Measurements from ENCODE around the gene KLHL24.
"Not testable (repeated sequence)": the region's sequence is repeated elsewhere in the genome, so short reads cannot be mapped to it uniquely, and the experiment has no call there.

KLHL24 gene

DNA sequence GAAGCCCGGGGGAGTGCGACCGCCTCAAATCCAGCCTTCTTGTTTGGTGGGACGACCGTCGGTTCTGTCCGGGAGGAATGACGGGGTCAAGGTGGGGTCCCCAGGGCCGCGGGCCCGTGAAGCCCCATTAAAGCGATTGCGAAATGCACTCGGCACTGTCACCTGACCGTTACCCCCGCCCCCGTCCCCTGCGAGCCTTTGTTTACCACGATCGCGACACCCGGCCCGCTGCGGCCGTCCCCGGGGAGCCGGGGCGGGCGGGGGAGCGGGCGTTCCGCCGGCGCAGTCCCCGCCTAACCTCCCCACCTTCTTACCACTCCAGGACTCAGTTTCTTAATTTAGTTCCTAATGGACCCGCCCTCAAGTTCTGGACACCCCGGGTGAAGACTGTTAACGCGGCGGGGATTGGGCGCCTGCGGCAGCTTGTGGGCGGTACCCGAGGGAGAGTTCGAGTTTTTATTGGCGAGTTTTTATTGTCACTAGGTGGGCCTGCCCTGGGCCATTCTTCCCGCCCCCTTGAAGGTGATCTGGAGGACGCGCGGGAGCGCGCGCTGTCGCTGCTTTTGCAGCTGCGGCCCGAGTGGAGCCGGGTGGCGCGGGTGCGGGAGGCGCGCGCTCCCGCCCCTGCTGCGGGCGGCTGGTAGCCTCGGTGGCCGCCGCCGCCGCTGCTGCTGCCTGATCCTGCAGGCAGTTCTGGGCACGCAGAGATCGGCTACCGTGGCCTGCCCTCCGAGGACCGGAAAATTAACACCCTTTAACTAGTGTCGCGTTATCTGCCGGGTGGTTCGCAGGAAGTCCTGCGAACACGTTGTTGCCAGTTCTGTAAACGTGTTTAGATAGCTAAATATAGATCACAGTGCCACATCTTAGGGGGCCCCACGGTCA is 1.0 kb downstream of the KLHL24 start:
- DNase-seq (ENCODE audit: low spot score) = peak; percentile 91

DNA sequence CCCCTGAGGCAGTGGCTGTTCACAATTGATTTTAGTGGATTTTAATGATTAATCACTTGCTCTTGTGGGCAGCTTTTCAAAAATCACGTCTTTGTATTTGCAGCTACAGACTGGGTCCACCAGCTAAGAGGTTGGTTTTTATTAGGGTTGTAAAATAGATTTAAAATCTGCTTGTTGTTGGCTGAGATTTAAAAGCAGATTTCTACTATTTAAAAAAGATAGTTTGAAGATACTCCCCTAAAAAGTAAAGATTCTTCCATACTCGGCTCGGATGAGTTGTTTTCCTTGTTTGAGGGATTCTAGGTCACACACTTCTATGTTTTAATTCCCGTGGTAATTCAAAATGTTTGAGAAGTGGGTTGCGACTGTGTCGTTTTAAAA is 1.7 kb downstream of the KLHL24 start:
- DNase-seq (ENCODE audit: low spot score) = no peak

DNA sequence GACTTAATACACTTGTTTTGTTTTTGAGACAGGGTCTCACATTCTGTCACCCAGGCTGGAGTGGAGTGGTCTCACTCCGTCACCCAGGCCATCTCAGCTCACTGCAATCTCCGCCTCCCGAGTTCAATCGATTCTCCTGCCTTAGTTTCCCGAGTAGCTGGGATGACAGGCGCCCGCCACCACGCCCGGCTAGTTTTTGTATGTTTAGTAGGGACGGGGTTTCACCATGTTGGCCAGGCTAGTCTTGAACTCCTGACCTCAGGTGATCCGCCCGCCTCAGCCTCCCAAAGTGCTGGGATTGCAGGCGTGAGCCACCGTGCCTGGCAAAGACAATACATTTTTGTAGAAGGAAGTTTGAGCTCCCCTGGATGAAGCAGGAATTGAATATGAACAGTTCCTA is 2.2 kb downstream of the KLHL24 start:
- DNase-seq (ENCODE audit: low spot score) = not testable (repeated sequence)

DNA sequence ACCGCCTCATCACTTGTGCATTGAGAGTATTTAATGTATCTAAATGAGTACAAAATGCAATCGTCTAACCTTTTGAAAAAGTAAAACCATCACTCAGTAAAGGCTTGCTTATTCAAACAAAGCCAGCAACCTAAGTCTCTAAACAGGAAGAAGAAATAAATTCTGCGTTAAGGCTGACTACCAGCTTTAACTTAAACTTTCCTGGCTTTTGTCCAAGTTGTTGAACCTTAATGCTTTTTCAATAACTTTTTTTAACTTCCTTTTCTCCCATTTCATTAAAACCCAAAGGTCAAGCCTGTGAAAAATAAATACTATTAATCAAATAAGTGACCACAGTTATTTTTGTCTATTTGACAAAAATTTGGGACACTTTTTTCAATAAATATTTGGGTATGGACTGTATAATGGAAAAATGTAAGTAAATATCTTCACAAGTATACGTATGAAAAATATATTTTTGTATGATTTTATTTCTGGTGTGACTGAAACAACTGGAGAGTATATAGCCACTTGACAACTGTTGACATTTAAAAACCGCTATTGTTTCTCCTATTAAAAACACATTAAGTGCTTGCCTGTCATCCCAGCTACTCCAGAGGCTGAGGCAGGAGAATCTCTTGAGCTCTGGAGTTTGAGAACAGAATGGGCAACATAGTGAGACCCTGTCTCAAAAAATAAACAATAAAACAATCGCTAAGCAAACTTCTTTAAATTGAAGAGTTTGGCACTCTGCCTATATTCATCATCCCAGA is 2.9 kb downstream of the KLHL24 start:
- no peak for DNase-seq (ENCODE audit: low spot score)

DNA sequence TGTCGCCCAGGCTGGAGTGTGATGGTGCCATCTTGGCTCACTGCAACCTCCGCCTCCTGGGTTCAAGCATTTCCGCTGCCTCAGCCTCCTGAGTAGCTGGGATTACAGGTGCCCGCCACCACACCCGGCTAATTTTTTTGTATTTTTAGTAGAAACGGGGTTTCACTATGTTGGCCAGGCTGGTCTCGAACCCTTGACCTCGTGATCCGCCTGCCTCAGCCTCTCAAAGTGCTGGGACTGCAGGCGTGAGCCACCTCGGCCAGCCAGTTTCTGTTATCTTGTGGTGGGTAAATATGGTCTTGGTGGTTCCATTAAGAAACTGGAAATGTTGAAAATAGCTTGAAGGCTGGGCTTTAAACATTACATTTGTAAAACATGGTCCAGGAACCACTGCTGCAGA is 5.2 kb downstream of the KLHL24 start:
- not testable (repeated sequence) for DNase-seq (ENCODE audit: low spot score)

DNA sequence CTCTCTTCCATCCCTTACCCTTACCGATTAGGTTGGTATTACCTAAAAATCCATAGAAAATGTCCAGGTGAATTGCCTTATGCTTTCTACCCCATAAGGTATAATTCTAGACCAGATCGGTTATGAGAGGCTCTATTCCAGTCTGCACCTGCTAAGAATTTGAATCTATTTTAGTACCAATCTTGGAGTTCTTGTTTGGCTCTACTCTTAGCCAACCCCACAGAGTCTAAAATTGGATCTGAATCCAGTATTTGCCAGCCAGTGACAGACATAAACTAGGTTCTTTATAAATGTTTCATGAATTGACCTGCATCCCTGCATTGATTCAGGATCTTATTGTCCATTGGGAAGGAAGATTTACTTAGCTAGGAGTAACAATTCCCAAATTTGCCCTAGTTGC is 6.5 kb downstream of the KLHL24 start:
- no peak for DNase-seq (ENCODE audit: low spot score)

DNA sequence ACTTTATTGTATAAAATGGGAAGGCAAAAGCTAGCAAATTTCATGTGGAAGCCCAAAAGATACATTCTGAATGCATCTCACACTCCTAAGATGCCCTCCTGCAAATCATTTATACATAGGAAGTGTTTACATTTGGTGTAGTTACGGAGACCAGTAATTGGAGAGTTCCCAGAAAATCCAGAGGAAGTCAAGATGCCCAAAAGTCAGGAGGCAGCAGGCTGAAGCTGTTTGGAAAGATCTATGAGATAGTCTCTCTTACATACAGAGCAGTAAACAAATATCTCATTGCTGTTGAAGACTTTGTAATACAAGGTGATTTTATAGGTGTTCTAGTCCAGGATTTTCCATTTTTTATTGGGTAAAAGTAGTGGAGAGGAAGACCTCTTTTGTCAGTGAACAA is 8.8 kb downstream of the KLHL24 start:
- DNase-seq (ENCODE audit: low spot score) = no peak

DNA sequence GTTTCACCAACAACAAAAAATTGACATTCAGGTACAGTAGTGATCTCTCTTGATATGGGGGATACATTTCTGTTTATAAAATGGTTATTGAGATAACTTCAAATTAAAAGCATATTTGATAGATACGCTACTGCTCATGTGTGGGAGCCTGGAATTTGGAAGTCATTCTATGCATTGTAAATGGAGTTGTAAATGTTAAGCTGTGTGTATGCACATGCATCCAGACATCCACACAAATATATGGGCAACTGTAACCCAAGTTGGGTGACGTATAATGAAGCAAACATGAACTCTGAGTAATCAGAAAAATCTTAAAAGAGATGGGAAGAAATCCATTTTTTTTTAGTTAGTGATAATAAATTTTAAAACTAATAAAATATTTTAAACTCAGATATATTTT is 9.8 kb downstream of the KLHL24 start:
- no peak for DNase-seq (ENCODE audit: low spot score)

DNA sequence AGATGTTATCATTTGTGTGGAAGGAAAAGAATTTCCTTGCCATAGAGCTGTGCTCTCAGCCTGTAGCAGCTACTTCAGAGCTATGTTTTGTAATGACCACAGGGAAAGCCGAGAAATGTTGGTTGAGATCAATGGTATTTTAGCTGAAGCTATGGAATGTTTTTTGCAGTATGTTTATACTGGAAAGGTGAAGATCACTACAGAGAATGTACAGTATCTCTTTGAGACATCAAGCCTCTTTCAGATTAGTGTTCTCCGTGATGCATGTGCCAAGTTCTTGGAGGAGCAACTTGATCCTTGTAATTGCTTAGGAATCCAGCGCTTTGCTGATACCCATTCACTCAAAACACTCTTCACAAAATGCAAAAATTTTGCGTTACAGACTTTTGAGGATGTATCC is 15.1 kb downstream of the KLHL24 start:
- DNase-seq (ENCODE audit: low spot score) = no peak

DNA sequence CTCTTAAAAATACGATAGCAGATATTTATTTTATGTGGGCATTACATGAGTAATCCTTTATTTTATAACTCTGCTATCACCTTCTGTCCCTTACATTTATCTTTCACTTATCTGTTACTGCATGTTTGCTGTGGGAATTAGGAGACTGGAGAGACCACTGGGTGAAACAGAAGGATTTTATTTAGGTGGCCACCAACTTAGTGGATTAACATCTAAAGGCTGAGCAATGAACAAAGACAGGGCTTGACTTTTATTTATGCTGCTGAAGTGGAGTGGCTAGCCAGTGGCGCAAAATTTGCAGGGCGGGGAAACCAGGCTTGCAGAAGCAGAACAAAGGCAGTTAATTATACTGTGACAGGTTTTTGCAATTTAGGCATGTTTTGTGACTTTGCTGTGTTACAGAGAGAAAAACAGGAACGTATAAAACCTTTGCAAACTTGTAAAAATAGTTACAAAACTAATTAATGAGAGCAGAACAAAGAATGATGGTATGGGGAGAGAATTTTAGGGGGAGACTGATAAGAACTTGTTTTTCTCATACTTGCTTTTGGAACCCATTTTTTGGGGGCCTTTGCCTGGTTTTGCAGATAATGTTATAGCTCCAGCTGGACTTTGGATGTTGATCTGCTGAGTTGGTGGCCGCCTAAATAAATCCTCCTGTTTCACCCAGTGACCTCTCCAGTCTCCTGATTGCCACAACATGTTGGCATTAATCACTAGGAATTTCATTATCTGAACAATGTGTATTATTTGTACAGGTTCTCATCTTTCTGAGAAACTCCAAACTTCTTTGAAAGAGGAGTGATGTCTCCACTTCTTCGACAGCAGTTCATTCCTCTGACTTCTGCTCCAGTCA is 18.0 kb downstream of the KLHL24 start:
- DNase-seq (ENCODE audit: low spot score) = no peak

DNA sequence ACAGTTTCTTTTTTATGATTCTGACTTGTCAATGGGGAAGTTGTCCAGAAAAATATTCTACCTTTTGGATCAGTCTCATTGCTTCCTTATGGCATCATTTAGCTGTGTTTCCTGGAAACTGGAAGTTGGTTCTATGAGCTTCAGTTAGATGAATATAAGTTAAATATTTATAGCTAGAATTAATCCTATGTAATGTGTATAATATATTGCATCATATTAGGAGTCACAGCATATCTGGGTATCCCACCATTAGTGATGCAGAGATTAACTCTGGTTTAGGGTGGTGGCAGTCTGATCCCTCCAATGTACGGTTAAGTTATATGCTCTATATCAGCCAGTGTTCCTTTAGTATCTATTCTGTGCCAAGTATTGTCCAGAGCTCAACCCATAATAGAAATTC is 19.3 kb downstream of the KLHL24 start:
- DNase-seq (ENCODE audit: low spot score) = no peak

DNA sequence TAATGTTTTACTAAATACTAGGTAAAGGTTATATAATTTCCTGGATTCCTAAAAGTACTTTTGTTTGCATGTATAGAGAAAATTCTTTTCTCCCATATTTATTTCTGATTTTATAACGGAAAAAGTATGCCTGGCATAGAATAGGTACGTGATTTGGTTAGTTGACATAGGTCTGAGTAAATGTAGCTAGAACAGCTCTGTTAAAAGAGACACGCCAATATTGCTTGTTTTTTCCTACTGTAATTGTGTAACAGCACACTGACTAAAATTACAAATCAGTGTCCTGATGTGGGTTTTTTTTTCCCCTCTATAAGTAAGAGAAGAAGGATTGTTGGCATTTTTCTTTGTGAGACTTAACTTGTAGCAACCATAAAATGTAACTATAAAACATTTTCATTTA is 26.7 kb downstream of the KLHL24 start:
- no peak for DNase-seq (ENCODE audit: low spot score)

DNA sequence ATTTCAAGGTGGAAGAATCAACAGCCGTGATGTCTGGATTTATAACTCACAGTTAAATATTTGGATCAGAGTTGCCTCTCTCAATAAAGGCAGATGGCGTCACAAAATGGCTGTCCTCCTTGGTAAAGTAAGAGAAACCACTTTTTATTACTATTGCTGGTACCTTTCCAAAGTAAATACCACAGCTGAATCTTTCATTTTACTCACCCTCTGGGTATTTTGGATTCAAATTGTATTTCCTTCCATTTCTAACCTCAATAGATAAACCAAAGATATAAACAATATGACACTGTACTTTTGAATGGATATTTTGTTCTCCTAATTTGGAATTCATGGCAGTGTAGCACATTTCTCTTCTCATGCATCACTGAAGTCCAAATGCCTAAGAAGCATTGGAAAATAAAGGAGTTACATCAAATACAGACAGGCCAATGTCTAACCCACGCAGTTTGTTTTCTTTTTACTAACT is 29.5 kb downstream of the KLHL24 start:
- DNase-seq (ENCODE audit: low spot score) = peak; percentile 68

DNA sequence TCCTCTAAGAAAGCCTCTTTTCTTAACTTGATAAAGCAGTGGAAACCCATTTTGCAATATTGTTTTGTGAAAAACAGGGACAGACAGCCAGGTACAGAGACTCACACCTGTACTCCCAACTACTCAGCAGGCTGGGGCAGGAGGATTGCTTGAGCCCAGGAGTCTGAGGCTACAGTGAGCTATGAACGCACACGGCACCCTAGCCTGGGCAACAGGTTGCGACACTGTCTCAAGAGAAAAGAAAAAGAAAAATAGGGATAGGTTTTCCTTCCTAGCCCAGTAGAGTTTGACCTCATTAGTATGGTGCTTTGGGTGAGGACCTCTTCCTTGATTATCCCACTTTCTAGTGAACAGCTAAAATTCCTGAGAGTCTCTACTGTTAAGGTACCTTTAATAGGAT is 44.6 kb downstream of the KLHL24 start:
- DNase-seq (ENCODE audit: low spot score) = no peak

DNA sequence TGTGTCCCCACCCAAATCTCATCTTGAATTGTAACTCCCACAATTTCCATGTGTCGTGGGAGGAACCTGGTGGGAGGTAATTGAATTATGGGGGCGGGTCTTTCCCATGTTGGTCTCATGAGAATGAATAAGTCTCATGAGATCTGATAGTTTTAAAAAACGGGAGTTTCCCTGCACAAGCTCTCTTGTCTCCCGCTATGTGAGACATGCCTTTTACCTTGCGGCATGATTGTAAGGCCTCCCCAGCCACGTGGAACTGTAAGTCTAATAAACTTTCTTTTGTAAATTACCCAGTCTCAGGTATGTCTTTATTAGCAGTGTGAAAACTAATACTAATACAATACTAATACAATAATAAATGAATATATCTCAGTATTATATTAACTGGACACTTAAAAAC is 52.3 kb downstream of the KLHL24 start:
- DNase-seq (ENCODE audit: low spot score) = no peak

DNA sequence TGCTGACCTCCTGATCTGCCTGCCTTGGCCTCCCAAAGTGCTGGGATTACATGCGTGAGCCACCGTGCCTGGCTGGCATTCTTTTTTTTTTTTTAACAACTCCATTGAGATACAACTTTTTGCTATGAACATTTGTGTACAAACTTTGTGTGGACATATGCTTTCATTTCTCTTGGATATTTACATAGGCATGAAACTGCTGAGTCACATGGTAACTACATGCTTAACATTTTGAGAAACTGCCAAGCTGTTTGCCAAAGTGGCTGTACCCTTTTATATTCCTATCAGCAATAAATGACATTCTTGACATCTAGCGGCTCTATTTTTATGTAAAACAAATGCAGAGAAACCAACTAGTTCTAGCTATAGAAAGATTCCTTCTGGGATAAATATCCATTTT is 53.5 kb downstream of the KLHL24 start:
- DNase-seq (ENCODE audit: low spot score) = no peak

DNA sequence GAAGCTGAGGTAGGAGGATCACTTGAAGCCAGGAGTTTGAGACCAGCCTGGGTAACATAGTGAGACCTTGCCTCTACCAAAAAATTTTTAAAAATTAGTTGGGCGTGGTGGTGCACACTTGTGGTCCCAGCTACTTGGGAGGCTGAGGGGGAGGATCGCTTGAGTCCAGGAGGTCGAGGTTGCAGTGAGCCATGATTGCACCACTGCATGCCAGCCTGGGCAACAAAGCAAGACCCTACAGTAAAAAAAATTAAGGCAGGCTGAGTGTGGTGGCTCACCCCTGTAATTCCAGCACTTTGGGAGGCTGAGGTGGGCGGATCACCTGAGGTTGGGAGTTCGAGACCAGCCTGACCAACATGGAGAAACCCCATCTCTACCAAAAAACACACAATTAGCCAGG is 54.2 kb downstream of the KLHL24 start:
- not testable (repeated sequence) for DNase-seq (ENCODE audit: low spot score)

DNA sequence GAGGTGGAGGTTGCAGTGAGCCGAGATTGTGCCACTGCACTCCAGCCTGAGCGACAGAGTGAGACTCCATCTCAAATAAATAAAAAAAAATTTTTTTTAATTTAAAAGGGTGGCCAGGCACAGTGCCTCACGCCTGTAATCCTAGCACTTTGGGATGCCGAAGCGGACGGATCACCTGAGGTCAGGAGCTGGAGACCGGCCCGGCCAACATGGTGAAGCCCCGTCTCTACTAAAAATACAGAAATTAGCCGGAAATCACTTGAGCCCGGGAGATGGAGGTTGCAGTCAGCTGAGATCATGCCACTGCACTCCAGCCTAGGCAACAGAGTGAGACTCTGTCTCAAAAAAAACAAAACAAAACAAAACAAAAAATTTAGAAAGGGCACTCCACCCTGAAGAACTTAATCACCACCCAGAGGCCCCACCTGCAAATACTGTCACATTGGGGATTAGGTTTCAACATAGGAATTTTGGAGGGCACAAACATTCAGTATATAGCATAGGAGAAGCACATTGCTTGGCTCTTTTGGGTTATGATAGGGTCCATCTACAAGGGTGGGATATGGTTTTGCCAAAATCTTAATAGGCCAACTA is 55.1 kb downstream of the KLHL24 start:
- no peak for DNase-seq (ENCODE audit: low spot score)

DNA sequence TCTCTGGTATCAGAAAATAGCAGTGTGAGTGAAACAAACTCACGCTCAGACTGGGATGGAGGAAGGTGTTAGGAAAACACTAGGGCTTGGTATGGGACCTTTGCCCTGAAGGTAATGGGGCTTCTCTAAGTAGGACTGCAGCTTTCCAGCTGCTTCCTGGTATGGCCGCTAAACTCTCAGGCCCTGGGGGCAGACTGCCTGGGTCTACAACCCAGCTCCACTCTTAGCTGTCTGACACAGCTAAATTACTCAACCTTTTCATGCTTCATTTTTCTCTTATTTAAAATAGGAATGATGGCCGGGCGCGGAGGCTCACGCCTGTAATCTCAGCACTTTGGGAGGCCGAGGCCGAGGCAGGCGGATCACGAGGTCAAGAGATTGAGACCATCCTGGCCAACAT is 57.0 kb downstream of the KLHL24 start:
- no peak for DNase-seq (ENCODE audit: low spot score)

DNA sequence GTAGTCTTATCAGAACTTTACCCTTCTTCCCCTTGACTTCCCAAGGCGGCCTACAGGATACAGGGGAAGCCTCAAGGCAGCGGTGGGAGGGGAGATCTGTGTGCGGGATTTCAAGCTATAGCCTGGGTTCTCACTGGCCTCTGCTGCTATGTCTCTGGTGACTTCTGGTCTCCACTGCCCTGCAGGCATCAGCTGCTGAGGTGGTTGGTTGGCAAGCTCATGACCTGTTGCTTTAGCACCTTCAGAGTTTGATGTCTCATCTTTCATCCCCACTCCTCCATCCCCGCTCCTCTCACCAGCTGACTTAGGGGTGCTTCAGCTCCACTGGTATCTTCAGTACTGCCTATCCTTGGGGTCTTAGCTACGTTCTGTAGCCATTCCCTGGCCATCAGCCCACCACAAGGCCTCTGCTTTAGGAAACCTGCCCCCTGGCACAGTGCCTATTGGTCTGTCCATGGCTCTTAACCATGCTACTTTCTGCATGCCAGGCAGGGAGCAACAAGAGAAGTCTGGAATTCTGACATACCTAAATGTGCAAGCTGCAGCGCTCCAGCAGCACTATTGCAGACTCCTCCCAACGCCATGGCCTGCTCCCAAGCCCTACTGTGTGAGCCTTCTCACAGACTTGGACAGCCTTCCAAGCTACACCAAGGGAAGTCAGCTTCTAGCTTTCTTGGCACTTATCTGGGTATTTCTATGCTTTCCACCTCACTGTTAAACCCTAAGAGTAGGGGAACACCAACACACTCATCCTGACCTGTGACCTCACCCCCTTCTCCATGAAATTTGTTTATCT is 60.3 kb downstream of the KLHL24 start:
- DNase-seq (ENCODE audit: low spot score) = no peak

DNA sequence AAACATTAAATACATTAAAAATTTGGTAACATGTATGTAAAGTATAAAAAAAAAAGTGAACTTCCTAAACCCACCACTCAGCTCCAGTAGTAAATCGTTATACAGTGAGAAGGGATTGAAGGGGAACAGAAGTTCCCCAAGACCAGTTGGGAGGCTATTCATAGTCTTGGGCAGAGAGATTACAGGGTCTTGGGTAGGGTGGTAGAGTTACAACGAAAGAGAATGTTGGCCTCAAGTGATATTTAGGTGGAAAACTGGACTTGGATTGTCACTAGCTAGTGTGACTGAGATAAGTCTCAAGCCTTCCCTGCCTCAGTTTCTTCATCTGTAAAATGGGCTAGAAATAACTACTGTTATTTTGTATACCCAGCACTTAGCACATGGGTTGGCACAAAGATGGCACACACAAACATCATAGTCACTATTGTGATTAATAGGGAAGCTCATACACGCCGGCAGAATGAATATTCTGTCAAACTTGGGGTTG is 61.7 kb downstream of the KLHL24 start:
- no peak for DNase-seq (ENCODE audit: low spot score)

Measured in AG08396 (cell line).